Activated CD4-positive, CD25-positive, alpha-beta regulatory T cell (primary cell): Measurements from ENCODE around the gene PREB.

ENCODE experiments used
- DNase-seq, 4 experiments: peaks; one replicate each; lab custom pipeline; 2025; lab: John Stamatoyannopoulos, UW

PREB gene

GRCh38 chr2:27095745-27096651 lies 38.4 kb downstream of the PREB start:
- no peak for DNase-seq

- no peak for DNase-seq
These were observed 39.0 kb downstream of the PREB start for GRCh38 chr2:27095427-27095744.

GRCh38 chr2:27094353-27094984 lies 40.0 kb downstream of the PREB start:
- DNase-seq: no peak

- DNase-seq: no peak
These were observed 40.7 kb downstream of the PREB start for GRCh38 chr2:27093430-27094352.

GRCh38 chr2:27092696-27093429 lies 41.6 kb downstream of the PREB start:
- DNase-seq: no peak

- no peak for DNase-seq
These were observed 42.4 kb downstream of the PREB start for GRCh38 chr2:27091746-27092695.

GRCh38 chr2:27089111-27089954 lies 45.1 kb downstream of the PREB start:
- no peak for DNase-seq

- no peak for DNase-seq
These were observed 45.8 kb downstream of the PREB start for GRCh38 chr2:27088634-27089033.

- no peak for DNase-seq
These were observed 46.5 kb downstream of the PREB start for GRCh38 chr2:27087823-27088410.

GRCh38 chr2:27086724-27087593 lies 47.5 kb downstream of the PREB start, which contains the start of gene KHK:
KHK (plus strand) TSS chr2:27086772; CDS start chr2:27087260, 488 bp downstream.
- DNase-seq: no peak

- DNase-seq: peak; percentile 95 to 99 (median 97)
These were observed 48.2 kb downstream of the PREB start for GRCh38 chr2:27086090-27086723.

- peak in 1 of 4 experiments; percentile 17 for DNase-seq
These were observed 48.8 kb downstream of the PREB start for GRCh38 chr2:27085673-27086089.

GRCh38 chr2:27085062-27085672 lies 49.3 kb downstream of the PREB start:
- no peak for DNase-seq

GRCh38 chr2:27084297-27085061 lies 50.0 kb downstream of the PREB start:
- no peak for DNase-seq

GRCh38 chr2:27083410-27084296 lies 50.8 kb downstream of the PREB start:
- DNase-seq: no peak
